HG03135 (cell line): Measurements from ENCODE around the gene BCL7A.
"Not testable (repeated sequence)": the region's sequence is repeated elsewhere in the genome, so short reads cannot be mapped to it uniquely, and the experiment has no call there.

Experiments used
- ATAC-seq: cut with Tn5 transposase; IDR thresholded peaks from one replicate; pipeline ENCODE4 v1.9.1; 2021; ENCODE audit warnings: mild to moderate bottlenecking, moderate library complexity; ENCODE audit not compliant: unreplicated experiment

The BCL7A gene

DNA sequence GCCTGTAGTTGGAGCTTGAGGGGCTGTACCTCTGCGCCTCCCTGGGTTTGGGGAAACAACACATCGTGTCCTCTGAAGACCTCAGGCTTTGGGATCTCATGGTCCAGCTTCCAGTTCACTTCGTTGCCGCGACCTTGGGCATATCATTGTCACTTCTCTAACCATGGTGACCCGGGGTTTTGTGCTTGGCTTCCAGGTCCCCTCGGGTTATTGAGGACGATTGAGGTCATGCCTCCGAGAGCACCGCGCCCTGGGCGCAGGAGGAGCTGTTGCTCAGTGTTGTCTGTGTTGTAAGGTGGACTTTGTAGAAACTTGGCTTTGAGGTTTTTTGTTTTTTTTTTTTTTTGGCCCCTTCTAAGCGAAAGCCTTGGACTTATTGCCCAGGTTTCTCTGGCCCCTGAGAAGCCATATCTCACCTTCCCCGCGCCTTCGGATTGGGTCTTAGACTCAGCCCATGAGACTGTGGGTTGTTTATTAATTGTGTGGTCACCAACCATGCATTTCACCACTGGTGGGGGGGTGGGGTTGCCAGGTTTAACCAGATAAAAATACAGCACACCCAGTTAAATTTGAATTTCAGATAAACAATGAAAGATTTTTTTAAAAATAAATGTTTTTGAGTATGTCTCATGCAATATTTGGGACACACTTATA, 2.6 kb downstream of the BCL7A start:
- ATAC-seq = no peak

DNA sequence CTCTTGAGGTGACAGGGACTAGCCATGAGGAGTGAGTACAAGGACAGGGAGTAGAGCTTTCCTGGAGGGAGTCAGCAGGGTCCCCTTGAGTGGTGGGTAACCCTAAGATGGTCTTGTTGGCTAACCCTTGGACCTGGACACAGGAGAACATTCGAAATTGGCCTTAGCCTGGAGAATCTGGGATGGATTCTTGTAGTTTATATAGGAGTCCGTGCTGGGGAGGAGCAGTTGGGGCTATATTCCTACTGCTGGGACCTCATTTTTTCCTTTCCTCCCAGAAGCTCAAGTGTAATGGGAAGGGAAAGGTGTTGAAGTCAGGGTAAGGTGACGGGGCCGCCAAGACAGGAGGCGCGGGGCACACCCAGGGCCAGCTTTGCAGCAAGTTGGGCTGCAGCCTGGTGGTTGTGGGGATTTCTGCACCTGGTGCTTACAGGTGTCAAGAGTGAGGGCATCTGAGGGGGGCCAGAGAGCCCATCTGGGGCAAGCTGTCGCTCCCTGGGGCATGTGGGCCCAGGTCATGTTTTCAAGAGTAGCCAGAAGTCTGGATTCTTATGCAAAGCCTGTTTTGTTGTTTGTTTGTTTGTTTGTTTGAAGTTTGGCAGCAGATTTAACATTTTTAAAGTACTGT, 5.1 kb downstream of the BCL7A start:
- no peak for ATAC-seq

DNA sequence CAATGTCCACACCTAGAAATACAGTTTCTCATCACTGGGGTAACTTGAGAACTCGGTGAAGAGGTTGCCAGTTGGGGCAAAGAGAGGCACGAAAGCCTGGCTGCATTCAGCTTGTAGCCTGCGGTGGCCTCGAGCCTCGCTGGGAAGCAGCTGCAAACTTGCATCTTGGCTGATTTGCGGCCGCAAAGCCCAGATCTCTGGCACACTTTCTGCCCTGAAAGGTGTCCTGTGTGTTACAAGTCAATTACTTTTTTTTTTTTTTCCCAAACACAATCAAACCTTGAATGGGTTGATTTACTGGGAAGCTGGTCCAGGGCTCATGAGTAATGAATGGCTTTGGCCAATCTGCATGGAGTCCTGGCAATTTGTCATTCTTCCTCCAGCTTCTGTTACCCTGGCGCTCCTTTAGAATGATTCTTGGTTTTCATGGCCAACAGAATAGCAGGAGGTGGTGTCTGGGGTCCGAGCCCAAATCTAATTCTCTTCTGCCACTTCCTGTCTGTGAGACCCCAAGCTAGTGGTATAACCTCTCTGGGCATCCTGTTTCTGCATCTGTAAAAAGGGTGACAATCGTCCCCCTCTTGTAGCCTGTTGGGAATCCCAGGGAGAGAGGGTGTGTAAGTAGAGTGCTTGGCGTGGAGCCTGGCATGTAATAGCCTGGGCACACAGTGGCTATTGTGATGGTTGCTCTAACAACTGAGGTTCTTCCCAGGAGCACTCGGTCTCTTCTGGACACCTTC, 6.7 kb downstream of the BCL7A start:
- no peak for ATAC-seq

DNA sequence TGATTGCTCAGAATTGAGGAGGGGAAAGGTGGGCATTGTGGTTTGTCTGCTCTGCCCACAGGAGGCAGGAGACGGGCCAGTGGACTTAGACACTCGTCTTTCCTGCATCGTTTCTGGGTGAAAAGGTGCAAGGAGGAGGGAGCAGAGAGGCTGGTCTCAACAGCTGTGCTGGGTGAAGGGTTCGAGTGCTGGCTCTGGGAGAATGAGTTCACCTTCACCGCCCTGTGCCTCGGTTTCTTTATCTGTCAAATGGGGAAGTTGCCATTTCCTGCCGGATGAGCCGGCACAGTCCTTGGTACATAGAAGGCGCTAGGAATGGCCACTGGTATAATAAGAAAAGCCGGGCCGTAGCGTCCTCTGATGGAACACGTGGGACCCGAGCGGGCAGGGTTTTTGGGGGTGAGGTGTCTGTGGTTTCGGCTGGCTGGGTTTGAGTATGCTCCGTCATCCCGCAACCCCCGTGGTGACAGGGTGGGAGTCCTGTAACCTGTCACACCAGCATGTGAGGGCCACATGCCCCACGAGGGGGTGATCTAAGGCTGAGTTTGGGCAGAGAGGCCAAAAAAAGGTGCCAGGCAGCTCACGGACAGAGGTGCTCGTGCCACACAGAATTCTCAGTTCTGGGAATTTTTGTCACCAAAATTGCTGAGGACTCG, 7.3 kb downstream of the BCL7A start:
- no peak for ATAC-seq

DNA sequence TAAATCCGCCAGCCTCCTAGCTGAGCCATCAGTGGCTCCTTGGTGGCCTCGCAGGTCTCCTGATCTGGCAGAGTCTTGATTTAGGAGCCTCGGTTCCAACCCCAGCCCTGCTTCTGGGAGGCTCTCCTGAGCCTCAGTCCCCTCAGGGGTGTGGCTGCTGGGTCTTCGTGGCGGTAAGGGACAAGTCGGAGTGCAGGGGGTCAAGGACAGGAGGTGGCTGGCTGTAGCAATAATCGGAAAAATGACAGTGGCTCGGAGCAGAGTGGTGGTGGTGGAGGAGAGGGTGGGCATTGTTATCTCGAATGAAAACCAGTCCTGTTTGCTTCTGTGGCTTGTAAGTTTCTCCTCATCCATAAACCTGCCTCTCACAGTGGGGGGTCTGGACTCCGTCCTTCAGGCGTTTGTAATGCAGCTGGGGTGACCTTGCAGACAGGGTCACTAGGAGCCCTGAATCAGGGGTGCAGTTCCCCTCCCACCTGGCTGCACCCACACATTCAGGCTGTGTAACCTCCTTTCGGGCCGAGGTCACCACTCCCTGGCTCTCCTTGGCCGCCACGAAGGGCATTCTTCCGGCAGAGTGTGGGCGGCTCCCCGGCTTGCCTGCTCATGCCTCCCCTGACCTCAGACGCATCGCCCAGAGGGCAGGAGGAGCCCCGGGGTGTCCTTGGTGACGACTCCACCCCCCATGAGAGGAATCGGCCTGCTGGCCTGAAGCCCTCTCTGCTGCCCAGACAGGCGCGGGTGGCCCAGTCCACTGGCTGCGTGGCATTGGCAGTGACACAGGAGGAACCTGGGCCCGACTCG, 8.1 kb downstream of the BCL7A start:
- no peak for ATAC-seq

DNA sequence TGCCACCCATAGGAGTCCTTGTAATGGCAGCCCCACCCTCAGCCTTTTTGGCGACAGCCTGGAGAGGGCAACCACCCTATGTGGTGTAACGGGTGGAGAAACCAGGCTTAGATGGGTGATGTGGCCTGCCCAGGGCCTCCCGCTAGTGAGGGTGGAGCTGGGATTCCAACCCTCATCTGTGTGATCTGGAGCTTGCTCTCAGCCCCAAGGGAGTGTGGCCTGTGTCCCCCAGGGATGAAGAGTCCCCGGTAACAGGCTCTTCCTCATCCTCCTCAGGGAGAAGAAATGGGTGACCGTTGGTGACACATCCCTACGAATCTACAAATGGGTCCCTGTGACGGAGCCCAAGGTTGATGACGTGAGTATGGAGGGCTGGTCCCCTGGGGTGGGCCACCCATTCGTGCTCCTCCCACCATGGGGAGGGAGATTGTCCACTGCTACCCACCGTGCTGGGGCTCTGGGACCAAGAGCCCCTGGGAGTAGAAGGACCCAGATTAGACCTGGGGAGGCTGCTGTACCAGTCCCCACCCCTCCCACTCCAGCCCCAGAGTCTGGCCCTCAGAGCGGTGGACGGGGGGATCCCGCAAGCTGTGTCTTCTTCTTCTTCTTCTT, 8.8 kb downstream of the BCL7A start:
- no peak for ATAC-seq

DNA sequence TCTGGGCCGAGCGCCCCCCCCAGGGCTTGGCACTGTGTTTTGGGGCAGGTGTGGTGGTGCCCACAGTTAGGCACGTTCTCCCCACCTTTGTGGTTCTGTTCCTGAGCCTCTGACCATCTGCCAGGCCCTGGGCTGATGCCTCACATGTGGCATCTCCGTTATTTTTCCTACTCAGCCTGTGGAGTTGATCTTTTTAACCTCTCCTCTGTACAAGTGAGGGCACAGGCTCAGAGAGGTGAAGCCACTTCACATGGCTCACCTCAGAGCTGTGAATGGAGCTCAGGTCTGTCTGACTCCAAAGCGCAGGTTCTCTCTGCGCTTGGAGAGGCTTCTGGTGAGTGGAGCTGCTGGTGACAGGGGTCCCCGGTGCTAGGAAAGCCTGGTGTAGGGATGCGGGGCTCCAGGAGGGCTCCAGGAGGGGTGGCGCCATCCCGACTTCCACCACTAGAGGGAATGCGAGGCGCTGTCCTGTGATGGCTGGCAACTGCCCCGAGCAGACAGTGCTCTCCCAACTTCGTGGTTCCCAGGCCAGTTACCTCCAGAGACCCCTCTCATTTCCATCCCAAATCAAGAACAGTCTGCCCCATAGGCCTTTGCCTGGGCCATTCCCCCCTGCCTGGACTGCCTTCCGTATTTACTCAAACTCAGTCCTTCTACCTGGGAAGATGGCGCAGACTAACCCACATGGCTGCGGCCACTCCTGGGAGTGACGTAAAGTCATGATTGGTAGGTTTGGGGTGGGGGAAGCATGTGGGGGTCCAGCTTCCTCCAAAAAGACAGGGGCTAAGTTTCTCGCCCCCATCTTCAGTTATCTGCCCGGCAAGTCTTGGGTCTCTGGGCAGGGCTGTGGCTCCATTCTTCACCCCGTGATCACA, 9.9 kb downstream of the BCL7A start:
- no peak for ATAC-seq

DNA sequence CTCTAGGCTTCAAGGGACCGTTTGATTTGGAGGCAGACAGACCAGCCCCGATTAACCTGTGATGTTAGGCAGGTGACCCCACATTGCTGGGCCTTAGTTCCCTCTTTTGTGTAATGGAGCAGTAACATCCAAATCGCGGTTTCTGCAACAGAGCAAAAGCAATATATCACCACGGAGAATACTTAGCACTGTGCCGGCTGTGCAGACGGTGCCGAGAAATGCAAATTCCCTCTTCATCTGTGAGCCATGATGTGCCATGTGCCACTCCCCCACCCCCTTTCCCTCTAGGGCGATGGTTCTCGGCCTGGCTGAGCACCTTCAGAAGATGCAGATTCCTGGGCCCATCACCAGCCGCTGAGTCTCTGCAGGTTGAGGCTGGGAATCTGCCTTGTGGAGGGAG, 10.9 kb downstream of the BCL7A start:
- ATAC-seq = no peak

DNA sequence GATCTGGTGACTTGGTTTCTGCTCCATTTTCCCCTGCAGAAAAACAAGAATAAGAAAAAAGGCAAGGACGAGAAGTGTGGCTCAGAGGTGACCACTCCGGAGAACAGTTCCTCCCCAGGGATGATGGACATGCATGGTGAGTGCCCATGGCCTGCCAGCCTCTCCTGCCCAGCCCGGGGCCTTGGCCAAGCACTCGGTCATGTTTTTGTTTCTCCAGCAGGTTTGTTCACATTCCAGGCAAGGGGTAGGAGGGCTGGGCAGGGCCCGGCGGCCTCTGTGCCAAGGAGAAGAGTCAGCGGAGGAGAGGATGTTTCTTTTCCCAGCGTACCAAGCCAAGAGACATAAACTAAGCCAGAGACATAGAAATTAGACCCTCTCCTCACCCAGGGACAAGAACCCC, 13.6 kb downstream of the BCL7A start:
- ATAC-seq = no peak

DNA sequence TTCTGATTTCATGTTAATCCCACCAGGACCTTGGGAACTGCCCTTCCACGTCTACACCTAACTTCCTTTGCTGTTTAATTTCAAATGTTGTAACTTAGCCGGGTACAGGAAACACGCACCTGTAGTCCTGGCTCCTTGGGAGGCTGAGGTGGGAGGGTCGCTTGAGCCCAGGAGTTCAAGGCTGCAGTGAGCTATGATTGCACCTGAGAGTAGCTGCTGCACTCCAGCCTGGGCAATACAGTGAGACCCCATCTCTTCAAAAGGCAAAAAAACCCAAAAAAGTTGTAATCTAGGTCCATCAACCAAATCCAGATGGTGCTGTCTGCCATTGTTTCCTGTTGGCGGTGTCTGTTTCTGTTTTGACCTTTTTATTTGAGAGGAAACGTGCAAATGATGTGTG, 14.5 kb downstream of the BCL7A start:
- ATAC-seq = no peak

DNA sequence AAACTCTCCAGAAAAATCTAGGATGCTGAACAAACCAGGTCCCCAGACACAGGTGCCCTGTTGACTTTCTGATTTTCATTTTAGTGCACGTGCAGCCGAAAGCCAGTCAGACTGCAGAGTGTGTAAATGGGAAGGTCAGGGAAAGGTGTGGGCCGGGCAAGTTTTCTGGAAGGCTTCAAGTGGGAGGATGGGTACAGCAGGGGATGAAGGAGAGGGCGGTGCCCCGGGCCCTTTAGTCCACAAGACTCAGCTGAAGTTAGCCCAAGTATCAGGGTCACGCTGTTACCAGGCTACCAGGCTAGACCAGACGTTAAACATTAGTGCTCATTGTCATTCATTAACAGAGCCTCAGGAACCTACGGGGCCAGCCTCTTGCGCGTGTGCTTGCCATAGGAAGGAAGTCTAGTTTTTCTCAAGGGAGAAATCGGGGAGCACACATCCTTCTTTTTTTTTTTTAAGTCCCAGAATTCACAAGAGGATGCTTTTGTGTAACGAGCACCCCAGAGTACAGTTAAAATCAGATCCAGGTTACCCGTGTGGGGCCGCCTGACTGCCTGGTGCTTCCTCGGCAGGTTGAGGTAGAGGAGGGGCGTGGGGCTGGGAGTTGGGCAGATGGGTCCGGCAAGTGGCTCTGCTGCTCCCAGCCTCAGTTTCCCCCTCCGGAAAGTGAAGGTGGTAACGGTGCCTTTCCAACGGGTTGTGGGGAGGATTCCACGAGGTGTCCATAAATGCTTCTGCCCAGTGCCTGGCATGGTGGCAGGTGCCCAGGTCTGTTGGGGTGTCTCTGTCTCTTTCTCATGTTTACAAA, 19.1 kb downstream of the BCL7A start:
- peak; percentile 65 for ATAC-seq

DNA sequence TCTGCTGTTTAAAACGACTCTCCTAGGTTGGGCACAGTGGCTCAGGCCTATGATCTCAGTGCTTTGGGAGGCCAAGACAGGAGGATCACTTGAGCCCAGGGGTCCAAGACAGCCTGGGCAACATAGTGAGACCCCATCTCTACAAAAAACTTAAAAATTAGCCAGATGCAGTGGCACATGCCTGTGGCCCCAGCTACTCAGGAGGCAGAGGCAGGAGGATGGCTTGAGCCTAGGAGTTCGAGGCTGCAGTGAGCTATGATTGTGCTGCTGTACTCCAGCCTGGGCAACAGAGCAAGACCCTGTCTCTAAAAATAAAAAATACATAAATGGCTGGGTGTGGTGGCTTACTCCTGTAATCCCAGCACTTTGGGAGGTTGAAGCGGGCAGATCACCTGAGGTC, 19.8 kb downstream of the BCL7A start:
- not testable (repeated sequence) for ATAC-seq

DNA sequence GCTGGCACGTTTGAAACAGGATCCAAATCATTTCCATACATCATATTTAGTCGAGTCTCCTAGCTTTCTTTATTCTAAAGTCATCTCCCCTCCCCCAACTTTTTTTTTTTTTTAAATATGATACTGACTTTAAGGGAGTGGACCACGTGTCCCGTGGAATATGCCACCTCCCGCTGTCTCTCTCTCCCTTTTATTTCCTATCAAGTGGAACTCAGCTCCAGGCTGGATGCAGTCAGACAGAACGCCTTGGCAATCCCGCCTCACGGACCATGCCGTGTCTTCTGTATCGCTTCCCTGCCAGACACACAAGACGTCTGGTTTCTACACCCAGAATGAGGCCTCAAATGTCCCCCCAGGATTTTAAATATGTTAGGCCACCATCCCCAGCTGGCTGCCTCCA, 21.2 kb downstream of the BCL7A start:
- no peak for ATAC-seq

DNA sequence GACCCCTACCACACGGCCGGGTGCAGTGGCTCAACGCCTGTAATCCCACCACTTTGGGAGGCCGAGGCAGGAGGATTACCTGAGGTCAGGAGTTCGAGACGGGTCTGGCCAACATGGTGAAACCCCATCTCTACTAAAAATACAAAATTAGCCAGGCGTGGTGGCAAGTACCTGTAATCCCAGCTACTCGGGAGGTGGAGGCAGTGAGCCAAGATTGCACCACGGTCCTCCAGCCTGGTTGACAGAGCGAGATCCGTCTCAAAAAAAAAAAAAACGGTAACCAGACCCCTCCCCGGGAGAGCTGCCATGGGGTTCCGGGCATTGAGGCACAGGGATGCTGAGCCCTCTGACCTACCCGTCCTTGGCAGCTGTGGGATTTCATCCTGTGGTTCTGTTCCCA, 21.8 kb downstream of the BCL7A start:
- ATAC-seq = no peak

DNA sequence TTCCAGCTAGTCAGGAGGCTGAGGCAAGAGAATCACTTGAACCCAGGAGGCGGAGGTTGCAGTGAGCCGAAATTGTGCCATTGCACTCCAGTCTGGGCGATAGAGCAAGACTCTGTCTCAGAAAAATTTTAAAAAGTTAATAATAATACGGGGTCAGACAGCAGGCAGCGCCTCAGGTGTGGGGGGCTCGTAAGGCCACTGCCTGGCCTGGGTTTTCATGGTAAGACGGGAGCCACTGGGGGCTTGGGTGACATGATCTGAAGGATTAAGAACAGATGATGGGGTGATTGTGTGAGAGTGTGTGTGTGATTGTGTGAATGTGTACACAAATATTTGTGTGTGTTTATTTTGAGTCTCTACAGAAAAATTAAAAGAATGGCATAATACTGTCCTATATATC, 23.6 kb downstream of the BCL7A start:
- ATAC-seq = no peak

DNA sequence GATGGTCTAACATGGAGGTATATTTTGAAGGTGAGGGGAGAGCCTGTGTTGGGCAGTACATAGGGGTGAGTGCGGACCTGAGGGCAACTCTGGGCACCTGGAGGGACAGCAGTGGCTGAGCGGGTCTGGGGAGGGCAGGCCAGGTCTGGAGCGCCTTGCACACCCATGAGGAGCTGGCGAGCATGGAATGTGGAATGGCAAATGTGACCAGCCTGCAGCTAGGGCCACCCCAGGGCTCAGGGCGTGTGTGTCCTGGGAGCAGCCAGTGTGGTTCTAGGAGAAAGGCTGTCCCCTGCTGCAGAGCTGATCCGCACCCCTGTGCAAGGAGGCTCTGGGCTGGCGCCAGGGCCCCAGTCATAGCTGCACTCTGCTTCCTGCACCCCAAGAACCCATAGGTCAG, 24.5 kb downstream of the BCL7A start:
- no peak for ATAC-seq

DNA sequence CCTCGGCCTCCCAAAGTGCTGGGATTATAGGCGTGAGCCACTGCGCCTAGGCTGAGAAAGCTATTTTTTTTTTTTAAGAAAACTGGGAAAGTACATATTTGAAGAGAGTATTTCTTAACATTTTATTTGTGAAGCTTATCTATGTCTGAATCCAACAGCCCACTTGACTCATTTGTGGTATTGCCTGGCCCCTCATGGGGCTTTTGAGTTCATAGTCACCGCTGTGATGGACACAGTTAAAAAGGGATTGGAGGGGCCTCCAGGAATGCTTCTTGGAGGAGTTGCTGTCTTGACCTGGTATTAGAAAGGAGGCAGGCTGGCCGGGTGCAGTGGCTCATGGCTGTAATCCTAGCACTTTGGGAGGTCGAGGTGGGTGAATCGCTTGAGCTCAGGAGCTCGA, 26.5 kb downstream of the BCL7A start:
- no peak for ATAC-seq

DNA sequence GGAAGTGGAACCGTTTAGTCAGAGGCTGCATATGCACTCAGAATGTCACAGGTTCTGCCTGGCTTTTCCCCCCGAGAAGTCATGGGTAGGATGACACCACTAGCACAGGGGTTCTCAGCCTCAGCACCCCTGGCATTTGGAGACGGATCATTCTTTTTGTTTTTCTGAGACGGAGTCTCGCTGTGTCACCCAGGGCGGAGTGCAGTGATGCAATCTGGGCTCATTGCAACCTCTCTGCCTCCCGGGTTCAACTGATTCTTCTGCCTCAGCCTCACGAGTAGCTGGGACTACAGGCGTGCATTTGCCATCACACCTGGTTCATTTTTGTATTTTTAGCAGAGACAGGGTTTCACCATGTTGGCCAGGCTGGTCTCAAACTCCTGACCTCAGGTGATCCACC, 28.1 kb downstream of the BCL7A start:
- no peak for ATAC-seq

DNA sequence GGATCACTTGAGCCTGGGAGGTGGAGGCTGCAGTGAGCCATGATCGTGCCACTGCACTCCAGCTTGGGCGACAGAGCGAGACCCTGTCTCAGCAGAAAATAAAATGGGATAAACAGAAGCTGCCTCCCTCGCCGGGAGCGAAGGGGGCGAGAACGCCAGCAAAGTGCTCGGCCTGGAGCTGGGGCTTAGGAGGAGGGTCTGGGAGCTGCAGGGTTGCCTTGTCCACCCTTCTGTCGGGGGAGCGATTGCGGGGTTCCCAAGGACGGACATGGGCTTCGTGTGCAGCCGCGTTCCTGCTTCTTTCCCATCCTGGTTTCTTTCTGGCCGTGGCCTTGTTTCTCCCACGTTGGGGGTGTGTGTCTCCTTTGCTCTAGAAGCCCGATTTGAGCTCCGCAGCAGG, 29.0 kb downstream of the BCL7A start:
- no peak for ATAC-seq
